PC-3 (cell line): ENCODE data around the gene TRIM44. TPM values are rescaled to one million over a fixed set of nuclear protein-coding genes. Genes with fewer than 3 reads are reported as not detected.

Experiments used
- ATAC-seq: fragments of 200-7000 bp; cut with Tn5 transposase; 2 replicates; pipeline ENCODE4 v1.9.1; 2020; ENCODE audit warnings: mild to moderate bottlenecking, moderate library complexity
- BruUV-seq: library from RNA; stranded (reverse); fragments of 400-500 nt; replicated peaks from 2 replicates; lab custom pipeline; 2021; lab: Mats Ljungman, UMichigan
- CTCF ChIA-PET: fragments of 300-600 bp; sonication (Branson Sonifier 250); formaldehyde crosslinking; loops from one replicate; lab custom pipeline; 2022; ENCODE audit warnings: antibody characterized with exemption; lab: Charles Lee
- POLR2A ChIA-PET: fragments of 300-600 bp; sonication (Branson Sonifier 250); formaldehyde crosslinking; loops from one replicate; lab custom pipeline; 2022; ENCODE audit warnings: antibody characterized with exemption; ENCODE audit not compliant: unreplicated experiment; lab: Charles Lee
- DNase-seq: peaks from one replicate; pipeline ENCODE4 v3.0.0-alpha.2; 2015
- H2AFZ ChIP-seq: fragments of 300-600 bp; sonication (generic); 2 replicates; pipeline ENCODE4 v1.6.0; 2016; ENCODE audit warnings: antibody characterized with exemption, low read length
- H3F3A ChIP-seq: fragments of 300-600 bp; sonication (generic); one replicate; pipeline ENCODE4 v1.6.0; 2017; ENCODE audit warnings: antibody characterized with exemption, low read length, control low read depth, mild to moderate bottlenecking; ENCODE audit not compliant: unreplicated experiment
- H3K27ac ChIP-seq: fragments of 300-600 bp; sonication (generic); 2 replicates; pipeline ENCODE4 v1.5.1; 2016; ENCODE audit warnings: mild to moderate bottlenecking, low read length
- H3K27me3 ChIP-seq: fragments of 300-600 bp; sonication (generic); 2 replicates; pipeline ENCODE4 v1.6.1; 2016; ENCODE audit warnings: low read length, mixed read lengths
- H3K36me3 ChIP-seq: fragments of 300-600 bp; sonication (generic); 2 replicates; pipeline ENCODE4 v1.6.1; 2016; ENCODE audit warnings: low read depth, mixed run types, low read length, mixed read lengths
- H3K4me1 ChIP-seq: fragments of 300-600 bp; sonication (generic); 2 replicates; pipeline ENCODE4 v1.5.1; 2016; ENCODE audit warnings: low read length; ENCODE audit not compliant: insufficient read depth
- H3K4me2 ChIP-seq: fragments of 300-600 bp; sonication (generic); 2 replicates; pipeline ENCODE4 v1.6.0; 2016; ENCODE audit warnings: low read length
- H3K4me3 ChIP-seq: fragments of 300-600 bp; sonication (generic); 2 replicates; pipeline ENCODE4 v1.5.1; 2016; ENCODE audit warnings: mild to moderate bottlenecking, low read length, mixed read lengths
- H3K79me2 ChIP-seq: fragments of 300-600 bp; sonication (generic); 2 replicates; pipeline ENCODE4 v1.6.1; 2017; ENCODE audit warnings: low read length, mixed read lengths
- H3K9ac ChIP-seq: fragments of 300-600 bp; sonication (generic); 2 replicates; pipeline ENCODE4 v1.6.0; 2016; ENCODE audit warnings: mild to moderate bottlenecking, low read length
- H3K9me2 ChIP-seq: fragments of 300-600 bp; sonication (generic); replicated peaks from 2 replicates; pipeline ENCODE4 v1.6.1; 2016; ENCODE audit warnings: mixed run types, low read length, mixed read lengths
- H3K9me3 ChIP-seq: fragments of 300-600 bp; sonication (generic); 2 replicates; pipeline ENCODE4 v1.6.1; 2016; ENCODE audit warnings: low read length, mixed read lengths
- H4K20me1 ChIP-seq: fragments of 300-600 bp; sonication (generic); 2 replicates; pipeline ENCODE4 v1.6.1; 2016; ENCODE audit warnings: low read length, mixed read lengths
- EZH2 ChIP-seq: fragments of 300-600 bp; sonication (generic); IDR thresholded peaks from one replicate; pipeline ENCODE4 v1.6.1; 2017; ENCODE audit warnings: antibody characterized with exemption, mild to moderate bottlenecking, low read length; ENCODE audit not compliant: unreplicated experiment
- EZH2phosphoT487 ChIP-seq: fragments of 300-600 bp; sonication (generic); IDR thresholded peaks from 2 replicates; pipeline ENCODE4 v1.6.1; 2018; ENCODE audit warnings: mild to moderate bottlenecking, antibody characterized with exemption, low read length, borderline replicate concordance
- intact Hi-C: fragments of 100-400 bp; cut with micrococcal nuclease; formaldehyde crosslinking; loops from 2 replicates; pipeline ENCODE4 v1.9.0; 2023
- total RNA-seq: library from RNA; depleted of rRNA; stranded (reverse); fragments of >200 nt; gene quantifications from 2 replicates; pipeline ENCODE4 v1.2.3, GENCODE V29; 2014
- TF ChIP-seq, protein P1 (sequence below): fragments of 300-600 bp; sonication (generic); conservative IDR thresholded peaks from 2 replicates; pipeline ENCODE4 v1.5.1; 2017; ENCODE audit warnings: antibody characterized with exemption, low read depth, mild to moderate bottlenecking, low read length

TRIM44 gene
- total RNA-seq, 1 experiment from 2014 or later = 14.0 TPM

DNA sequence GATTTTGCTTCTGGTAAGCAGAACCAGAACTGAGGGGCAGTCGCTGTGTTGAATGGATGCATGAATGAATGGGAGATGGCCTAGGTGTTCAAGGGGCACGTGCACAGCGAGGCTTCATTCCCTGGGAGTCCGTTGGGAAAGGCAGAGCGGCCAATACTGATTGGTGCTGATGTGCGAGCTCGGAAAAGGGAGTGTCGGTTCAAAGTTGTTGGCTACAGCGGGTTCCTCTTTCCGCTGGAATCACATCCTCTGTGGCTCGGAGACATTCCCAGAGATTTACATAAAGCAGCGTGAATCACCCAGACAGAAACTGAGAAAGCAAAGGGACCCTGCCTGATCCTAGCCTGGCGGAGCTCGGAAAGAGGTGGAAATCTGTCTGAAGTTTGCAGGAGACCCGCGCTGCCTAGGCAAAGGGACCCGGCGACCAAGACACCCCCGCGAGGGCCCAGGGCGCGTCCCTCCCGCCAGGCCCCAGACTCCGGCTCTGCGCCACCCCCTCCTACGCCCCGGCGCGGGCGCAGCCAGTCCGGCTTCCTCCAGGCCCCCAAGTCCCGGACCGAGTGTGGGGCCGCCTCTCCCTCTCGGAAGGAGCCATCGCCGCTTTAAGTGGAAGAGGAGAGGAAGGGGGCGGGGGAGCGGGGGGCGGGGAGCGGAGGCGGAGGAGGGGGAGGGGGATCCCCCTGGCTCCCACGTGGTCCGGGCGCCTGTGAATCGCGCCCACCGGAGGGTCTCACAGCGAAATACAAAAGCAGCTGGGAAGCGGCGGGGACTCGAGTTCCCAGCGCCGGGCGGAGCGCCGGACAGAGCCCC is 44.7 kb upstream of the TRIM44 start, which contains the start of gene FJX1:
Gene FJX1 (plus strand): TSS at position 774 of the 810 bp plus-strand sequence. CDS start 177 bp downstream, outside the sequence.
- ATAC-seq (peak; percentile 46), DNase-seq (peak; percentile 86)
- Histone ChIP-seq H3K9me3 (no peaks in the 10 kb centered on the region), H3K27me3 (no peaks in the 10 kb centered on the region), H4K20me1 (peaks cover 7% of the 10 kb centered on the region), H3K79me2 (peaks cover 38% of the 10 kb centered on the region), H3K9ac (peak within 1 kb of the TSS; percentile 86), H3K4me3 (peak within 1 kb of the TSS; percentile 88), H3F3A (no peaks in the 10 kb centered on the region), H3K4me1 (peaks cover 53% of the 10 kb centered on the region), H3K9me2 (no peaks in the 10 kb centered on the region), H3K4me2 (peak within 1 kb of the TSS; percentile 91), H3K27ac (peak within 1 kb of the TSS; percentile 93), H3K36me3 (no peaks in the 10 kb centered on the region), H2AFZ (peak within 1 kb of the TSS; percentile 44)
- BruUV-seq = TSS peak; percentile 43
- CTCF ChIA-PET = interaction anchor here (0.6 to 1.2 kb wide), 2 partner anchors 93 to 204 kb away, joined by 3 to 11 read pairs; no protein-coding TSS in a partner anchor
- no peak for TF ChIP-seq EZH2phosphoT487
- TF ChIP-seq EZH2 = no peak
- TF ChIP-seq, protein P1, sequence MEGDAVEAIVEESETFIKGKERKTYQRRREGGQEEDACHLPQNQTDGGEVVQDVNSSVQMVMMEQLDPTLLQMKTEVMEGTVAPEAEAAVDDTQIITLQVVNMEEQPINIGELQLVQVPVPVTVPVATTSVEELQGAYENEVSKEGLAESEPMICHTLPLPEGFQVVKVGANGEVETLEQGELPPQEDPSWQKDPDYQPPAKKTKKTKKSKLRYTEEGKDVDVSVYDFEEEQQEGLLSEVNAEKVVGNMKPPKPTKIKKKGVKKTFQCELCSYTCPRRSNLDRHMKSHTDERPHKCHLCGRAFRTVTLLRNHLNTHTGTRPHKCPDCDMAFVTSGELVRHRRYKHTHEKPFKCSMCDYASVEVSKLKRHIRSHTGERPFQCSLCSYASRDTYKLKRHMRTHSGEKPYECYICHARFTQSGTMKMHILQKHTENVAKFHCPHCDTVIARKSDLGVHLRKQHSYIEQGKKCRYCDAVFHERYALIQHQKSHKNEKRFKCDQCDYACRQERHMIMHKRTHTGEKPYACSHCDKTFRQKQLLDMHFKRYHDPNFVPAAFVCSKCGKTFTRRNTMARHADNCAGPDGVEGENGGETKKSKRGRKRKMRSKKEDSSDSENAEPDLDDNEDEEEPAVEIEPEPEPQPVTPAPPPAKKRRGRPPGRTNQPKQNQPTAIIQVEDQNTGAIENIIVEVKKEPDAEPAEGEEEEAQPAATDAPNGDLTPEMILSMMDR = no peak
- intact Hi-C loops = loop anchor here (1.0 to 10.0 kb wide), 9 partner anchors 44 to 649 kb away; partner anchors contain the start of genes LDLRAD3 and TRIM44
- POLR2A ChIA-PET = no interaction called here

DNA sequence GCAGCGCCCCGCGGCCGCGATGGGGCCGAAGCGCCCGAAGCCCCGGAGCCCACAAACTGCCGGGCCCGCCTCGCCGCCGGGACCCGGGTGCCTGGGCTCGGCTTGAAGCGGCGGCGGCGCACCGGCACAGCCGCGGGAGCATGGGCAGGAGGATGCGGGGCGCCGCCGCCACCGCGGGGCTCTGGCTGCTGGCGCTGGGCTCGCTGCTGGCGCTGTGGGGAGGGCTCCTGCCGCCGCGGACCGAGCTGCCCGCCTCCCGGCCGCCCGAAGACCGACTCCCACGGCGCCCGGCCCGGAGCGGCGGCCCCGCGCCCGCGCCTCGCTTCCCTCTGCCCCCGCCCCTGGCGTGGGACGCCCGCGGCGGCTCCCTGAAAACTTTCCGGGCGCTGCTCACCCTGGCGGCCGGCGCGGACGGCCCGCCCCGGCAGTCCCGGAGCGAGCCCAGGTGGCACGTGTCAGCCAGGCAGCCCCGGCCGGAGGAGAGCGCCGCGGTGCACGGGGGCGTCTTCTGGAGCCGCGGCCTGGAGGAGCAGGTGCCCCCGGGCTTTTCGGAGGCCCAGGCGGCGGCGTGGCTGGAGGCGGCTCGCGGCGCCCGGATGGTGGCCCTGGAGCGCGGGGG is 44.0 kb upstream of the TRIM44 start:
- no peaks in the 10 kb centered on the region for H3K9me2 ChIP-seq
- H3K4me2 ChIP-seq = peak overlapping the region; percentile 87
- ChIA-PET POLR2A (interaction anchor here (0.6 kb wide), 1 partner anchor 140 kb away, joined by 3 read pairs; no protein-coding TSS in a partner anchor), CTCF (interaction anchor here (0.6 to 1.2 kb wide), 2 partner anchors 92 to 203 kb away, joined by 3 to 11 read pairs; no protein-coding TSS in a partner anchor)
- peak; percentile 6 for ATAC-seq
- H4K20me1 ChIP-seq = peaks cover 7% of the 10 kb centered on the region
- H3F3A ChIP-seq = no peaks in the 10 kb centered on the region
- no peaks in the 10 kb centered on the region for H3K27me3 ChIP-seq
- no peaks in the 10 kb centered on the region for H3K9me3 ChIP-seq
- H3K36me3 ChIP-seq = no peaks in the 10 kb centered on the region
- BruUV-seq = no TSS peak
- peak overlapping the region; percentile 88 for H3K4me3 ChIP-seq
- H3K79me2 ChIP-seq = peaks cover 38% of the 10 kb centered on the region
- H2AFZ ChIP-seq = no peak overlapping the region
- H3K27ac ChIP-seq = peak overlapping the region; percentile 93
- no peak for TF ChIP-seq EZH2phosphoT487
- TF ChIP-seq EZH2 = no peak
- TF ChIP-seq, protein P1 = no peak
- intact Hi-C loops = loop anchor here (5.0 to 10.0 kb wide), 6 partner anchors 104 to 416 kb away; partner anchors contain the start of gene LDLRAD3
- H3K4me1 ChIP-seq = peaks cover 60% of the 10 kb centered on the region
- H3K9ac ChIP-seq = peak overlapping the region; percentile 86
- peak; percentile 34 for DNase-seq
